ENCODE data around the gene ST8SIA4. TPM values are rescaled to one million over a fixed set of nuclear protein-coding genes. Genes with fewer than 3 reads are reported as not detected.
A peak's percentile ranks its signal among the peaks of the same experiment; 100 is the strongest.

The ST8SIA4 gene
- total and polyA plus RNA-seq, 2 experiments from 2014 or later, result 3.1 to 6.0 TPM

DNA sequence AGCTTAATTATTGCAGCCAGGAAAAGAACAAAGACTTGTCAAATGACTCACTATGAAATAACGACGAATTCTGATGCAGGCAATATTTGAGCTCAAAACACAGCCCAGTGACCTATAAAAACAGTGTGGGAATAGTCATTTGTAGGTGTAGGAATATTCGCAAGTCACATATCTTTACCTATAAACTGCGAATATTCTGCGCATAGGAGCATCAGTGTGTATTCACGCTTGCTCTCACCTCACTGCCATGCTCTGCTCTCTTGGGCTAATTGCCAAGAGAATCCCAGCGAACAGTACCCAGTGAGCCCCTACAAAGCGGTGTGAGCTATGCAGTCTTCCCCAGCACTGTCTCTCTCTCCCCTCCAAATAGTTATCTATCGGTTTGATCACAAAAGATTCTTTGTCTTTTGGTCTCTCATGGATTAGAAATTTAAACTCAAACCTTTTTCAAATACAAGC lies 74.2 kb downstream of the ST8SIA4 start:
- Histone ChIP-seq H3K79me2 (no peaks in the 10 kb centered on the region), H4K20me1 (ENCODE audit: insufficient read depth, poor library complexity, severe bottlenecking) (no peaks in the 10 kb centered on the region), H3K9me3 (ENCODE audit: low read depth) (no peaks in the 10 kb centered on the region), H3K4me3 (no peak overlapping the region), H3K27ac (no peak overlapping the region), H3K36me3 (replicated peaks; ENCODE audit: insufficient read depth, low read depth) (no peaks in the 10 kb centered on the region), H2AFZ (no peak overlapping the region), H3K9me2 (replicated peaks; ENCODE audit: insufficient read depth) (no peaks in the 10 kb centered on the region), H3K4me1 (ENCODE audit: insufficient read depth) (peaks cover 7% of the 10 kb centered on the region), H3K27me3 (no peaks in the 10 kb centered on the region), H3K4me2 (no peak overlapping the region)
- TF ChIP-seq, protein P1, sequence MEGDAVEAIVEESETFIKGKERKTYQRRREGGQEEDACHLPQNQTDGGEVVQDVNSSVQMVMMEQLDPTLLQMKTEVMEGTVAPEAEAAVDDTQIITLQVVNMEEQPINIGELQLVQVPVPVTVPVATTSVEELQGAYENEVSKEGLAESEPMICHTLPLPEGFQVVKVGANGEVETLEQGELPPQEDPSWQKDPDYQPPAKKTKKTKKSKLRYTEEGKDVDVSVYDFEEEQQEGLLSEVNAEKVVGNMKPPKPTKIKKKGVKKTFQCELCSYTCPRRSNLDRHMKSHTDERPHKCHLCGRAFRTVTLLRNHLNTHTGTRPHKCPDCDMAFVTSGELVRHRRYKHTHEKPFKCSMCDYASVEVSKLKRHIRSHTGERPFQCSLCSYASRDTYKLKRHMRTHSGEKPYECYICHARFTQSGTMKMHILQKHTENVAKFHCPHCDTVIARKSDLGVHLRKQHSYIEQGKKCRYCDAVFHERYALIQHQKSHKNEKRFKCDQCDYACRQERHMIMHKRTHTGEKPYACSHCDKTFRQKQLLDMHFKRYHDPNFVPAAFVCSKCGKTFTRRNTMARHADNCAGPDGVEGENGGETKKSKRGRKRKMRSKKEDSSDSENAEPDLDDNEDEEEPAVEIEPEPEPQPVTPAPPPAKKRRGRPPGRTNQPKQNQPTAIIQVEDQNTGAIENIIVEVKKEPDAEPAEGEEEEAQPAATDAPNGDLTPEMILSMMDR (IDR thresholded peaks at IDR 0.05; ENCODE audit: poor library complexity), result no peak
- TF ChIP-seq EZH2phosphoT487 (IDR thresholded peaks at IDR 0.05; ENCODE audit: low read depth, severe bottlenecking, unreplicated experiment) (no peak), EZH2 (IDR thresholded peaks at IDR 0.05; ENCODE audit: borderline replicate concordance) (no peak)
- 92% methylated on average over 9 of the region's 9 CpGs for WGBS (ENCODE audit: low lambda C conversion rate, missing lambda C conversion rate)
- DNase-seq (ENCODE audit: low spot score), result no peak

DNA sequence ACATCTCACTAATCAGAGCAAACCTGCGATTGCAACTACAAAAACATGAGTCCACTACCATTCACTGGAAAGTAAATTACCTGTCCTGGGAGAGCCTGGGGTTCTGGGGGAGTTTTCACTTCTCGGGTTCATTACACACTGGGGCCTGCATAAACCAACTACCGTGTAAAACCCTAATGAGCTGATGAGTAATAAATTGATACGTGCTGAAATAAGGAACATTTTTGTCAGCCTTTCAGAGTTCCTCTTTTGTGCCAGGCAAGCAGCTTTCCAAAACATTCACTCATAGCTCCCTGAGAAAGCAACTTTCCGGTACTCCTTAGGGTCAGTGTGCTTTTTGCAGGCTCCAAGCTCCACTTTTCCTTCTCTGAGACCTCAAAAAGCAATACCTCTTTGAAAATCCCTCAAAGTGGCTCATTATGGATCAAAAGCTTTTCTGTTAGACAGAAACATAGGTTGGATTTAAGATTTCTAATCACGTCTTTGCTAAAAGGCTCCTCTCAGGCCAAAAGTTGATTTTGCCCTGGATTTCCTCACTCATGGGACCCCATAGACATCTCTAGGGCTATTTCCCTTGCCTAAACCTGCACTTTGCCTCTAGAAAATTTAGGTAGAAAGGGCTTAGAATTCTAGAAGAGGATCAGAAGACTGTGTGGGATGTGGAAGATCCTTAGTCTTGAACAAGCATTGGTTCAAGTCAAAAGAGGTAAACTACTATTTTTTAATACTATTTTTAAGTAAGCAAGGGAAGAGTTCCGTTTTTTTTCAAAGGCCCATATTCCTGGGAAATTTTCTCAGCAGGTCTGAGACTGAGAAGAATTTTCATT lies 74.8 kb downstream of the ST8SIA4 start:
- WGBS (ENCODE audit: low lambda C conversion rate, missing lambda C conversion rate), result 82% methylated on average over 7 of the region's 7 CpGs
- H2AFZ ChIP-seq, result no peak overlapping the region

DNA sequence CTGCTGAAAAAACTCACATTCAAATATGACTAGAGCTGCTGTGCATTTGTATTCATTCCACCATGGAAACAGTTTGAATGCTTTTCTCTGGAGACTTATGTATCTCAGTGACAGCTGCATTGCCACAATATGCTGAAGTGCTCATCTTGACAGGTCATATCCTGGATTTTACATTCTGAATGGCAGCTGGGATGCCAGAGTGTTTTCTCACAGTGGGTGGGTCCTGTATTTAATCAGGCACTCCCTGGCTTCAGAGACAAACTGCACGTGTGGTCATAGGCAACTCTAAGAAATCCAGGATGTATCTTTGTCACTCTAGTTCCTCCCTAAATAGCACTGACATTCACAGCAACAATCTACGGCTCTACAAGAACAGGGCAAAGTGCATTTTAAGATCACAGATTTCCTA lies 75.6 kb downstream of the ST8SIA4 start:
- peak overlapping the region; percentile 50 for H3K27ac ChIP-seq
- WGBS (ENCODE audit: low lambda C conversion rate, missing lambda C conversion rate), result 23% methylated on average over 2 of the region's 2 CpGs
- H3K4me1 ChIP-seq (ENCODE audit: insufficient read depth), result peaks cover 7% of the 10 kb centered on the region
- H3K4me3 ChIP-seq, result no peak overlapping the region
- H3K27me3 ChIP-seq, result no peaks in the 10 kb centered on the region
- no peaks in the 10 kb centered on the region for H3K79me2 ChIP-seq
- H3K36me3 ChIP-seq (replicated peaks; ENCODE audit: insufficient read depth, low read depth), result no peaks in the 10 kb centered on the region
- H3K9me2 ChIP-seq (replicated peaks; ENCODE audit: insufficient read depth), result no peaks in the 10 kb centered on the region
- H3K4me2 ChIP-seq, result no peak overlapping the region
- H2AFZ ChIP-seq, result no peak overlapping the region
- no peaks in the 10 kb centered on the region for H4K20me1 ChIP-seq (ENCODE audit: insufficient read depth, poor library complexity, severe bottlenecking)
- TF ChIP-seq EZH2 (IDR thresholded peaks at IDR 0.05; ENCODE audit: borderline replicate concordance) (no peak), EZH2phosphoT487 (IDR thresholded peaks at IDR 0.05; ENCODE audit: low read depth, severe bottlenecking, unreplicated experiment) (no peak)
- TF ChIP-seq, protein P1 (IDR thresholded peaks at IDR 0.05; ENCODE audit: poor library complexity), result no peak
- DNase-seq (ENCODE audit: low spot score), result peak; percentile 60
- no peaks in the 10 kb centered on the region for H3K9me3 ChIP-seq (ENCODE audit: low read depth)

More for the DNA sequence above, 74.8 kb downstream of the ST8SIA4 start:
- no peak overlapping the region for H3K4me3 ChIP-seq
- no peaks in the 10 kb centered on the region for H3K79me2 ChIP-seq
- no peak for DNase-seq (ENCODE audit: low spot score)
- H3K27me3 ChIP-seq, result no peaks in the 10 kb centered on the region
- TF ChIP-seq EZH2phosphoT487 (IDR thresholded peaks at IDR 0.05; ENCODE audit: low read depth, severe bottlenecking, unreplicated experiment) (no peak), EZH2 (IDR thresholded peaks at IDR 0.05; ENCODE audit: borderline replicate concordance) (no peak)
- TF ChIP-seq, protein P1 (IDR thresholded peaks at IDR 0.05; ENCODE audit: poor library complexity), result no peak
- H3K9me3 ChIP-seq (ENCODE audit: low read depth), result no peaks in the 10 kb centered on the region
- peak overlapping the region; percentile 42 for H3K27ac ChIP-seq
- peaks cover 7% of the 10 kb centered on the region for H3K4me1 ChIP-seq (ENCODE audit: insufficient read depth)
- H3K4me2 ChIP-seq, result no peak overlapping the region
- no peaks in the 10 kb centered on the region for H3K9me2 ChIP-seq (replicated peaks; ENCODE audit: insufficient read depth)
- H3K36me3 ChIP-seq (replicated peaks; ENCODE audit: insufficient read depth, low read depth), result no peaks in the 10 kb centered on the region
- H4K20me1 ChIP-seq (ENCODE audit: insufficient read depth, poor library complexity, severe bottlenecking), result no peaks in the 10 kb centered on the region

Data from hepatocyte (in vitro differentiated cells).